ENCODE data around the gene PLEKHJ1.

- TF ChIP-seq POLR2A (IDR thresholded peaks at IDR 0.05) (no peak), CTCF (IDR thresholded peaks at IDR 0.05) (no peak)
These were observed 44.4 kb downstream of the PLEKHJ1 start for GRCh38 chr19:2191456-2192310.

Measured in gastroesophageal sphincter (tissue), 3 donors.